Globus pallidus (tissue), 1 donor: Measurements from ENCODE around the gene ADAMTS15.
A peak's percentile ranks its signal among the peaks of the same experiment; 100 is the strongest.

Source experiments
- DNase-seq: peaks from one replicate; pipeline ENCODE4 v3.0.0-alpha.2; 2015; ENCODE audit warnings: low spot score

Gene ADAMTS15, protein sequence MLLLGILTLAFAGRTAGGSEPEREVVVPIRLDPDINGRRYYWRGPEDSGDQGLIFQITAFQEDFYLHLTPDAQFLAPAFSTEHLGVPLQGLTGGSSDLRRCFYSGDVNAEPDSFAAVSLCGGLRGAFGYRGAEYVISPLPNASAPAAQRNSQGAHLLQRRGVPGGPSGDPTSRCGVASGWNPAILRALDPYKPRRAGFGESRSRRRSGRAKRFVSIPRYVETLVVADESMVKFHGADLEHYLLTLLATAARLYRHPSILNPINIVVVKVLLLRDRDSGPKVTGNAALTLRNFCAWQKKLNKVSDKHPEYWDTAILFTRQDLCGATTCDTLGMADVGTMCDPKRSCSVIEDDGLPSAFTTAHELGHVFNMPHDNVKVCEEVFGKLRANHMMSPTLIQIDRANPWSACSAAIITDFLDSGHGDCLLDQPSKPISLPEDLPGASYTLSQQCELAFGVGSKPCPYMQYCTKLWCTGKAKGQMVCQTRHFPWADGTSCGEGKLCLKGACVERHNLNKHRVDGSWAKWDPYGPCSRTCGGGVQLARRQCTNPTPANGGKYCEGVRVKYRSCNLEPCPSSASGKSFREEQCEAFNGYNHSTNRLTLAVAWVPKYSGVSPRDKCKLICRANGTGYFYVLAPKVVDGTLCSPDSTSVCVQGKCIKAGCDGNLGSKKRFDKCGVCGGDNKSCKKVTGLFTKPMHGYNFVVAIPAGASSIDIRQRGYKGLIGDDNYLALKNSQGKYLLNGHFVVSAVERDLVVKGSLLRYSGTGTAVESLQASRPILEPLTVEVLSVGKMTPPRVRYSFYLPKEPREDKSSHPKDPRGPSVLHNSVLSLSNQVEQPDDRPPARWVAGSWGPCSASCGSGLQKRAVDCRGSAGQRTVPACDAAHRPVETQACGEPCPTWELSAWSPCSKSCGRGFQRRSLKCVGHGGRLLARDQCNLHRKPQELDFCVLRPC

DNA sequence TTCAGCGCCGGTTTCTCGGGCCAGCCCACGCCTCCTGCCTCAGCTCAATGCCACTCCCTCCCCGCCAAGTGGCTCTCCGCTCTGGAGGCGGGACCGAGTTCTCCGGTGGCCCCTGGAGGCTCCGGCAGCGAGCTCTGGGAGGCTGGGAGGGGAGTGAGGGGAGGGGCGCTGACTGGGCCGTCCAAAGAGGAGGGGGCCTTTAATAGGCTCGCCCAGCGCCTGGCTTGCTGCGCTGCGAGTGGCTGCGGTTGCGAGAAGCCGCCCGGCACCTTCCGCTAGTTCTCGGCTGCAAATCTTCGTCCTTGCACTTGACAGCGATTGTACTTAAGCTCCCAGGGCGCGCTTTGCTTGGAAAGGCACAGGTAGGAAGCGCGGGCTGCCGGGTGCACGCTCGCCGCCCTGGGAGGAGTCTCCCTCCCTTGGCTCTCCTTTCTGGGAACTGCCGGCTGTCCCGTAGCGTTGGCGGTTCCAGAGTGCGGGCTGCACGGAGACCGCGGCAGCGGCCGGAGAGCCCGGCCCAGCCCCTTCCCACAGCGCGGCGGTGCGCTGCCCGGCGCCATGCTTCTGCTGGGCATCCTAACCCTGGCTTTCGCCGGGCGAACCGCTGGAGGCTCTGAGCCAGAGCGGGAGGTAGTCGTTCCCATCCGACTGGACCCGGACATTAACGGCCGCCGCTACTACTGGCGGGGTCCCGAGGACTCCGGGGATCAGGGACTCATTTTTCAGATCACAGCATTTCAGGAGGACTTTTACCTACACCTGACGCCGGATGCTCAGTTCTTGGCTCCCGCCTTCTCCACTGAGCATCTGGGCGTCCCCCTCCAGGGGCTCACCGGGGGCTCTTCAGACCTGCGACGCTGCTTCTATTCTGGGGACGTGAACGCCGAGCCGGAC lies at the start of gene ADAMTS15:
ADAMTS15 (plus strand) TSS at position 230 of the 894 bp plus-strand sequence; CDS start at position 559, 329 bp downstream.
- DNase-seq = no peak

DNA sequence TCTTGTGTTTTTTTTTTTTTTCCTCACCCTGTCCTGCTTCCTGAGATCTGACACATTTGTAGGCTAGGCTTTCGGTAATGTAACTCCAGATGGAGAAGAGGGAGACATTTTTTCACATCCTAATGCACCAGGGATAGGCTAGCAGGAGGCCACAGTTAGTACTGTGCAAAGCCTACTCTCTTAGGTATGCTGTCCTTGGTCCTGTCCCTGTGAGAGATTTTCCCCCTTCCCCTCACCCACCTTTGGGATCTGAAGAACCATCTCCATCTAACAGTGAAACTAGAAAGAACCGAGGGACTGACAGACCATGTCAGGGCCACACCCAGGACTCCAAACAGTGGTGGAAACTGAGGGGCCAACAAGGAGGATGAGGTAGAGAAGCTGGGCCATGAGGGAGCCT lies 49.2 kb upstream of the ADAMTS15 start:
- DNase-seq = no peak

DNA sequence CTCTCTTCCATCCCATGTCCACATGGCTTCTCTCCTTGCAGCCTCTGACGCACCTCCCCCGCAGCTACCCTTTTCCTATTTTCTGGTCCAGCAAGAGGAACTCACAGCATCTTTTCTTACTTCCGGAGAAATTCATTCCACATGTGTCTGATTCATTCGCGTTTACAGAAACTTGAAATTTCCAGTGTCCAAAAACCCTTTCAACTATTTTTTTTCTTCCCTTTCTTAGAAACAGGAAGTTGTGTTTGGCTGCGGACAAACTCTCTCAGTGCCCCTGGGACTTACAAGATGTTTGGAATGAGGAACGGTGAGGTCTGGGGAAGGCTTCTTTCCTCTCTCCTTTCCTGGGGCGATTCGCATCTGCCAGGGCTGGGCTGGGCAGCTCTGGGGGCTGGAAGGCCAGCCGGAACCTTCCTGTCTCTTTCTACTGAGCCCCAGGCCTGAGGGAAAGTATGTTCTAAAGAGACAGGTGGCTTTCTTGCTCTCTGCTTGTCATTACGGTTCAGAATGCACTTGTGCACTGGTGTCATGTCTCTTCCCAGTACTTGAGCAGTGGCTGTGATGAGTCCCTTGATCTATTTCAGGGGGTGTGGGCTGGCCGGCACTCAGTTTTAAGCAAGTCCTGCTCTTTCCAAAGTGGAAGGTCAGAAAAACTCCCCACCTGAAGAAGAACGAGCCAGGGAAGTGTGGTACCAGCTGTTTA lies 47.5 kb upstream of the ADAMTS15 start:
- no peak for DNase-seq

DNA sequence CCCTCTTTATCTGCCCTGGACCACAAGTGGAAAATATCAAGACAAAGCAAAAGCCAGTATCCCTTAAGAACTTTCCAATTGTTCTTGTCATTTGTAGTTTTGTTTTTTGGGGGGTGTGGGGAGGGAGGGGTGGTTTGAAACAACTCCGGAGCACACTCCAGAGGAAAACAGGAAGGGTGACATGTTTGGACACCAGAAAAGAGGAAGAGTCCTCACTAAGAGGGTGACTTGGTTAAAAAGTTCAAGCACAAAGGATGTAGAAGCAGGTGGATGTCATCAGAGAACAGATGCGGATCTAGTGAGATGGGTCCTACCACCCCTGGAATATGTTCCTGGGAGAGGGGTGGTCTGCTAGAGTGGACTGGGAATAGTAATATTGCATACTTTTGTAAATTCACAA lies 45.9 kb upstream of the ADAMTS15 start:
- DNase-seq = no peak

DNA sequence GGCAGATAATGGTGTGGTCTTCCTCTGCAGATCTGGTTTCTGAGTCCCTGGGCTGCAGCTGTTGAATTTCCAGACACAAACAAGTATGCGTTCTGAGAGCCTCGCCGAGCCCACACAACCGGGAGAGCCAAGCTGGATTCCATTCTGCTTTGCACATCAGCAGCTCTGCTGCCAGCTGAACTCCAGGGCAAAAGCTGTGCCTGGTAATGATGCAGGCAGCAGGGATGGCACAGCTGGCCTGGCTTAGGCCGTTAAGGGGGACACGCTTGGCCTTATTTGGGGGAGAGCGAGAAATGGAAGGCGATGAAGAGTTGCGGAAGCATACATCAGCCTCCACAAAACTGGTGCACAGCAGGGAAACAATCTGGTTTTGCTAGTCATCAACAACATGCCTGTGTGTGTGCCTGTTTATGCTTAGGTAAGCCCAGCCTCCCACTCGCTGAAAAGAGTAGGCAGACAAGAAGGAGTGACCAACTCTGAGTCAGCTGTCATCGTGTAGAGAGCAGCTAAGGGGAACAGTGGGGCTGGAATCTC lies 45.1 kb upstream of the ADAMTS15 start:
- peak; percentile 77 for DNase-seq

DNA sequence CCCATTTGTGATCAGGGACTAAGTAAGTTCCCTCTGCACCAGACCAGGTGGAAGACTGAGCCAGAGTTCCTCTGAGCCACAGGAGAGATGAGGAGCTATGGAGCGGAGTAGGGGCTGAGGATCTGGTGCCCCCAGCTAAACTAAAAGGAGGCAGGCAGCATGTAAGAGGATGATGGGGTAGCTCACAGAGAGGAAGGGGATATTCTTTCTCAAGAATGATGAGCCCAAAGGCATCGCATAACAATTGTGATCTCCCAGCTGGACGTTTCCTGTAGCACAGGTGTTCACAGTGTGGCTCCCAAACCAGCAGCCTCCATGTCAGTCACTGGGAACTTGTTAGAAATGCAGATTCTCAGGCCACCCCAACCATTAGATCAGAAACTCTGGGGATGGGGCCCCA lies 44.5 kb upstream of the ADAMTS15 start:
- no peak for DNase-seq

DNA sequence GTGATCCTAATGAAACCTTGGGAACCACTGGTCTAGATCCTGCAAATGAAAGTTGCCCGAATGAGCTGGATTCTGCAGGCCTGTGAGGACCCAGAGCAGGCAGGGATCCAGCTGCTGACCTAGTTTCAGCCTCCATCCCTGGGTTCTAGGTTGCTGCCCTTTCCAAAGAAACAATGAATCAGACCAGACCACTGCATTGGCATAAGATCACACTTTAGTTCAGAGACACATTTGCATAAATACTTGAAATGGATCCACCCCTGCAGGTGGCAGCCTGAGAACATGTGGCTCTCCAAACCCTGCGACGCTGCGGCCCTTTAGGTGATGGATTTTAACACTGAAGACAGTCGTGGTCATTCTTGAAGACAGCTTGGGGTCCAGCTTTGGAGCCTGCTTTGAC lies 43.7 kb upstream of the ADAMTS15 start:
- no peak for DNase-seq

DNA sequence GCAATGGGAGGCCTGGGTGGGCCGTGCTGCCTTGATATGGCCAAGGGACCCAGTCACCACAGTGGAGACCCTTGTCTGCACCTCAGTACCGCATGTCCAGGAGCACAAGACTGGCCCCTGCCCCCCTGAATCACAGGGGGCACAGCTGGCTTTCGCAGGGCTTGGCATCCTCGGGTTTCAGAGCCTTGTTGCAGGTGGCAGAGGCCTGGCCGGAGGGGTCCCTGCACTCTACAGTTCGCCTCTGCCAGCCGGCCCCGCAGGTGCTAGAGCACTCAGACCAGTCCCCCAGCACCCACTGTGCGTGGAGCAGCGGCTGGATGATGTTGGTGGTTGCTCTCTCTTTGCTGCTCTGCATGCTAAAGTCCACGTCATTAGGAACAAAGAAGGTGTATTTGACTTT lies 43.0 kb upstream of the ADAMTS15 start:
- DNase-seq = no peak

DNA sequence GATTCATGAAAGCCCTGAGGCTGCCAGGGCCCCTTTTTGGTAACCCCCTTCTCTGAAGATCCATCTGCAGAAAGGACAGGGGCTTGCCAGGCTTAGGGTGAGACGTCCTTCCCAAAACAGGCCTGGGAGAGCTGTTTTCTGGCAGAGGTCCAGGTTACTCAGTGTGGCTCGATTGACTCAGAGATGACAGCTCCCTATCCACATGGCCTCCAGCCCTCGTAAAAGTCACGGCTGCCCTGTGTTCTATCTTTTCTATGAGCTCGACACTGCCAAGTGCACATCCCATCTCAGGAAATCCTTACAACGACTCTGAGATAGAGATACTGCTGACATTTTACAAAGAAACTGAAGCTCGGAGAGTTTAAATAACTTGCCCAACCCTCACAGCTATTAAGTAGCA lies 40.5 kb upstream of the ADAMTS15 start:
- no peak for DNase-seq

DNA sequence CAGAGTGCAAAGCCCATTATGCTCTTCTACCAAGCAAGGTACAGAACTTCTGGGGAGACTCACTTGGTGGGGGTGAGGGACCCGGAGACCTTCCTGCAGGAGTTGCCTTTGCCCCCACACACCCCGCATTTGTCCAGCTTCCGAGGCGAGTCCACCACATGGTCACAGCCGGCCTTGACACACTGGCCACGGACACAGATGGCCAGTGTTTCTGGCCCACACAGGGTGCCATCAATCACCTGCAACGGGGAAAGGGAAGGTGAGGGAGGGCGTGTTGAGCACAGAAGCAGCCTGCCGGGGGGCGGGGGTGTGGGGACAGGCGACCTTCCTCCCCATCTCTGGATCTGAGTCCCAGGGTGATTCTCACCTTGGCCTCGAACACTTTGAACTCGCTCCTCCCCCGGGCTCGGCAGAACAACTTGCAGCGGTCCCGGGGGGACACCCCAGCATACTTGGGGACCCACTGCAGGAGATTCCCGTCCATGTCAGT lies 40.0 kb upstream of the ADAMTS15 start:
- no peak for DNase-seq

DNA sequence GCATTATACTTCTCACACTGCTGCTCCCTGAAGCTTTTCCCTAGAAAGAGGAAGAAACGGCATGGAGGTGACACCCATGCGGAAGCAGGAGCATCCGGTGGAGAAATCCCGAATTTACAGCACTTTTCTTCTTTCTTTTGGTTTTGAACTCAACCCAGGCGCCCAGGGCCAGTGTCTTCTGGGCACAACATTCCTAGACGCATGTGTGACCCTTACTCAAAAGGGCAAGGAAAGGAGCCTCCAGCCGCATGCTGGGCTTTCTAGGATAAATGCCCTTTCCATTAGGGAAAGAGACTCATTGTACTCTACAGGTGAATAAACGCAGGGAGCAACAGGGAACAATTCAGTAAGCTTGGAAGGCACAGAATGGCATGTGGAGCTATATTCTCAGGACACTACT lies 39.5 kb upstream of the ADAMTS15 start:
- DNase-seq = no peak

DNA sequence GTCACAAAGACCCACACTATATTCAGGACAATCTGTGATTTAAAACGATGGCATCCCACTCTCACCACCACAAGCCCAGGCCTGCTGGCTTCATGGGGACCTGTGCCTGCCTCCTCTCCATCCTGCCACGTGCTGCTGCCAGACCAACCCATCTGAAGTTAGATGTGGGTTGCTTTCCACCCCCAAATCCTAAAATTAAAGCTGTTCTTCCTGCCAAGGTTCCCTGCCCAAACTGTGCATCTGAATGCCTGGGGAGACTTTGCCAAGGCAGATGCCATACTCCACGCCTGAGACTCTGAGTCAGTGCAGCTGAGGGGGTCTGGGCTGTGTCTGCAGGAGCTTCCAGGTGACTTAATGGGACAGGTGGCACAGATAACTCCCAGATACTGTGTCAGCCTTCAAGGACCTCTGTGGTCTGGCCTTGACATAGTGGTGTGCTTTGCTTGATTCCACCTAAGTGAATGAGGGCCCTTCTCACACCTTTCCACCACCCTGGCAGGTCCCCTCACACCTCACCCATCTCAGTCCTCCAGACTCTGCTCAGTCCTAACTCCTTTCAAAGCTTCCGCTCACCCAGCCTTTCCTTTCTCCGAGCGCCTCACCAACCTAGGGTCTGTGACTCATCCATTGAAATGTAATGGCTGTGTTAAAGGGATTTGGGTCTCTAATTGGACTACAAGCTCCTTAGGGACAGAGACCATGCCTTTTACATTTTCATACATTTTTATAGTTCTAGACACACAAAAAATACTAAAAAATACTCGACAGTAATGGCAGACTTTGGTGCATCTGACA lies 38.7 kb upstream of the ADAMTS15 start:
- no peak for DNase-seq

DNA sequence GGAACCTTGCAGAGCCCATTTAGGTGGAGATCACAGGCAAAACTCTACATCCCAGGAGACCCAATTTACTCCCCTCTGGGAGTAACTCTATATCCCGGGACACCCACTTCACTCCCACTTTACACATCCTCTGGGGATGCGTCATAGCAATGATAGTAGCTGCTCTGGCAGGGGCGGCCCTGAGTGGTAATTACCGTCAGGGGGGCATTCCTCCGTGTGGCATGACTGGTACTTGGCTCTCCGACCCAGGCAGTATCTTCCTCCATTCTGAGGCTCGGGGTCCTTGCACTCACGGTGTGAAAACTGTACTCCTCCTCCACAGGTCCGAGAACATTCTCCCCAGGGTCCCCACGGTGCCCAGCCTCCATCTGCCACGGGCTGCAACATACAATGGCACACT lies 37.2 kb upstream of the ADAMTS15 start:
- no peak for DNase-seq

DNA sequence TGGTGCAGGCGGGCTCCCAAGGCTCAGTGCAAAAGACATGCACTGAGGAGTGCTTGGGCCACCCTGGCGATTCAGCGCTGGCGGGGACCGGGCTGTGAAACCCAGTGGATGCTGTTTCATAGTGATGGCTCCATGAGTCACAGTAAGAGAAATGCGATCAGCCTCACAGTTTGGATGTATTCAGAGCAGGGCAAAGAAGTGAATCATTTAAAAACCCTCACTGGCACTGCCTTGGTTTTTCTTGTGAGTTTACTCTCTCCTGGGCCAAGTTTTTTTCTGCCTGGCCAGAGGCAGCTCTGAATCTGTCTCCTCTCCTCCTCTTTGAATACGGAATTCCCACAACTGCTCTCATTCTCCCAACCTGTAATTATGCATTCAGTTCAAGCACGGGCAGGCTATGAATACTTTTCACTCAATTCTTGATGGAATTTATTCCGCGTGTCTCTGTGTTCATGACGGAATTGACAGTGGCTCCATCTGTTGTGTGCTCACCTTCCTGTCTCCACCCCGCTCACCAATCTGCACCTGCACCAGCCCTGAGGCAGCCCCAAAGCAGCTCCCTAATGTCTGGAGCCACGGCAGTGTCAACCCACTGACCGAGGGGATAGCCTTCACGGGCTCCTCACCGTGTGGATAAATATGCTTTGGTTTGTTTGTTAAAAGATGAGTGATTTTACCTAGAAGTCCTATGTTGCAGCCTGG lies 34.9 kb upstream of the ADAMTS15 start:
- no peak for DNase-seq

DNA sequence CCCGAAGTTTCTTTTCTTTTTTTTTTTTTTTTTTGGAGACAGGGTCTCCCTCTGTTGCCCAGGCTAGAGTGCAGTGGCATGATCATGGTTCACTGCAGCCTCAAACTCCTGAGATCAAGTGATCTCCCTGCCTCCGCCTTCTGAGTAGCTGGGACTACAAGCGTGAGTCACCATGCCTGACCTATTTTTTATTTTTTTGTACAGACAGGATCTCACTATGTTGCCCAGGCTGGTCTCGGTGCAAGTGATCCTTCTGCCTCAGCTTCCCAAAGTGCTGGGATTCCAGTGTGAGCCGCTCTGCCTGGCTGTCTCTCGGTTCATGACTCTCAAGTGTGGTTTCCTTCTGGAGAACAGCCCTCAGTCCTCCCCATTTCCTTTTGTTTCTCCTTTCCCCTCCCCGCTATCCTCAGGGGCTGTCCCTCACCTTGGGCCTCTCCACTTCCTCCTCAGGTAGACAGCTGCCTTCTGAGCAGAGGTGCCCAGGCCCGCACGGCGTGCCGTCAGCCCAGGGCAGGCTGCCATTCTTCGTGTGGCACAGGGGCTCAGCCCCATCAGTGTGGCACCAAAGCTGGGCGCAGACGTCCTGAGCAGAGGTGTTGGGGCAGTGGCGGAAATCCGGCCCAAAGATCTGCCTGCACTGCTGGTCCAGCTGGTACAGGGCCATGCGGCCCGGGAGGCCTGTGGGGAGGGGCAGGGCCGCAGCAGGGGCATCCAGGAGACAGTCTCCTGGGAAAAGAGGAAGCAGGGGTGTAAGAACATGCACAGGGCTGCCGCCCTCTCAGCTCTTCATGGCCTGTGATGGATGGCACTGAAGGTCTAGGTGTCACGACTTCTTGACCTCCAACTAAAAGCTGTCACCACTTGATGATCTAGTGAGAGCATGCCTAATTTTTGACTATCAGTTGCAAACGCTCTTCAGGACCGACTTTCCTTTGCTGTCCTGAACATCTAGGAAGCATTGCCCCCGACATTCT lies 34.1 kb upstream of the ADAMTS15 start:
- DNase-seq = no peak

DNA sequence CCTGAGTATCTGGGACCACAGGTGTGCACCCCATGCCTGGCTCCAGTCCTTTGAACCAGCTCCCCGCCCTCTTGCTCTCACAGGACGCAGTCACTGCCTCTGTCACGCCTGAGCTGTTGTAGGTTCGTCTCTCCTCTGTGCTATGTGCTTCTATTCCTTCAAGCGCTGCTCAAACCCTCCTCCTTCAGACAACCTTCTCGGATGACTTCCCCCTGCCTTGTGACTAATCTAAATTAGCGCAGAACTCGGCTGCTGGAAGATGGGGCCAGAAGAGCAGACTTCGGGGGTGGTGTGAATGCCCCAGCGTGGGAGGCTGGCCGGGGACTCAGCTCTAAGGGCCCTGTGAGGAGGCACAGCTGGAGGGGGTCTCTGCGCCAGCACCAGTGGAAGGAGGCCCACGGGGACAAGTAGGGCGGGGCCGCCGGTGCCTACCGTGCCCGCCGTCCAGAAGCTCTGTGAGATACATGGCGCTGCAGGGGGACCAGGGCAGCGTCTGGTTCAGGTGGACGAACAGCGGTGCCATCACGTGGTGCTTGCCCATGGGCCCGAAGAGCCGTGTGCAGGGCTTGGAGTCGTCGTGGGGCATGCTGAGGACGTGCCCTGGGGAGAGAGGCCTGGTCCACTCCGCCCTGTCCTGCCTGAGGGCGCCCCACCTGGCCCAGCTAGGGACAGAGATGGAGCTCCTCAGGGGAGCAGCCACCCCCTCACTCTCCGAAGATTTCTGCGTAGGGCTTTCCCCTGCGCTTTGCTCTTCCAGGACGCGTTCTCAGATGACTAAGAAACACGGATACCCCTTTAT lies 32.5 kb upstream of the ADAMTS15 start:
- no peak for DNase-seq

DNA sequence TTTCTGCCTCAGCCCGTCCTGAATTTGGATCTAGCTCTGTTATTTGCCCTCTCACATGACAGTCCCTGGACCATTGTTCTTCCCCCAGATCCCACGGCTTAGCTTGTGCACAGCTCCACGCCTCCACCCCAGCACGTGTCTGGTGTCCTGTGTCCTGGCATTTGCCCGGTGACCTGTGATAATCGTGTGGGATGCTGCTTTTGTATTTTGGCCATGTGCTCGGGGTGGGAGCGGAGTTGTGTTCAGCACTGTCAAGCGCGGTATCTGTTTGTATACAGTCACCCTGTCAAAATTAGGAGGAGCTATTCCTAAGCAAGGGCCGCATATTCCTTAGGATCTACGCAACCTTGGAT lies 31.9 kb upstream of the ADAMTS15 start:
- DNase-seq = no peak

DNA sequence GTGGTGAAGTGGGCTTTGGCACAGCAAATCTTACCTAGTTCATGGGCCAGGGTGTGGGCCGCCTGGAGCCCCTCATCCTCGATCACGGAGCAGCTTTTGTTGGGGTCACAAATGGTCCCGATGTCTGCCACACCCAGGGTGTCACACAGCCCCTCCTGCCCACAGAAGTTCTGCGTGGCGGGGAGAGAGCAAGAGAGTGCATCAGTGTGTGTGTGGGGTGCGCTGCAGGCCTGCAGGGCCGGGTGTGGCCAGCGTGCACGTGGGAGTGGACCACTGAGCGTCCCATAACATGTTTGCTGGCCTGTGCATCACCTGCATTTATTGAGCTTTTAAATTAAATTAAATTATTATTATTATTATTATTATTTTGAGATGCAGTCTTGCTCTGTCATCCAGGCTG lies 31.5 kb upstream of the ADAMTS15 start:
- DNase-seq = no peak
